ENCODE results near the gene TRAPPC11.
A peak's percentile ranks its signal among the peaks of the same experiment; 100 is the strongest.
"Not testable (repeated sequence)": the region's sequence is repeated elsewhere in the genome, so short reads cannot be mapped to it uniquely, and the experiment has no call there.

The TRAPPC11 gene

DNA sequence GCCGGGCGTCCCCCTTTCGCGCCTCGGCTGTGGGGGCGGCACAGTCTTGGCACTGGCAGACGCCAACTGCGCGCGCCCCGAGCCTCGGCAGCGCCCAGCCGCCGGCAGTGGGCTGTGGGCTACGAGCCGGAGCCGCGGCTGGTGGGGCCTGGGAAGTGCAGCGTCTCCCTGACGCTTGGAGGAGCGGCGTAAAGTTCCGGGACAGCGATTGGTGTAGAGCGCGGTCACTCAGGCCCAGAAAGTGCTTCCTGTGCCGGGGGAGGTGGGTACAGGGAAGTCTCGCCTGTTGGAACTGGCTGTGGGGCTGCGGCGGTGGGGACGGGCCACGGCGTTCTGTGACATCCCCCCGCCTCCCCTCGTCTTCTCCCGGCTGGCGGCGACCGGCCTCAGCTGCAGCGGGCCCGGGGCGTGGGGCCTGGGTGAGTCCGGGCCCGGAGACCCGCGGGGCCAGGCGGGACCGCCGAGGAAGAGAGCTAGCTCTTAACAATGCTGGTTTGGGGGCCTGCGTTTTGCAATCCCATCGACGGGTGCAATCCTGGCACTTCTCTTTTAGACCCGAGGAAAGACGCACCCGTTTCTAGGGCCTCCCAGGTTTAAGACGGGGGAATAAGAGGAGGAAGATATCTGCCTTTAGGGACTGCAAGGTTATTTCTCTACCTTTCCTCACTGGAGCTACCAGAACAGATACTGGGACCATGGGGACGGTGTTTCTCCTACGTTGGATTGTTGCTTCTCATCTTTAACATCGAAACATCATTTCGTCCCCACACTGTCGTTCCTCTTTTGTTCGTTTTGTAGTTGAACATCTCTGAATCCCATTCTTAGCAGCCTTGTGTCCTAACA is at the start of gene TRAPPC11, which contains the start of gene RWDD4:
Gene TRAPPC11, plus strand, starts transcription at position 265 of the 843 bp plus-strand sequence. CDS start 4,575 bp downstream, outside the sequence.
Gene RWDD4, minus strand, starts transcription at position 157 of the 843 bp plus-strand sequence. CDS start 233 bp downstream, outside the sequence.
- DNase-seq (ENCODE audit: low read depth), result peak; percentile 91

DNA sequence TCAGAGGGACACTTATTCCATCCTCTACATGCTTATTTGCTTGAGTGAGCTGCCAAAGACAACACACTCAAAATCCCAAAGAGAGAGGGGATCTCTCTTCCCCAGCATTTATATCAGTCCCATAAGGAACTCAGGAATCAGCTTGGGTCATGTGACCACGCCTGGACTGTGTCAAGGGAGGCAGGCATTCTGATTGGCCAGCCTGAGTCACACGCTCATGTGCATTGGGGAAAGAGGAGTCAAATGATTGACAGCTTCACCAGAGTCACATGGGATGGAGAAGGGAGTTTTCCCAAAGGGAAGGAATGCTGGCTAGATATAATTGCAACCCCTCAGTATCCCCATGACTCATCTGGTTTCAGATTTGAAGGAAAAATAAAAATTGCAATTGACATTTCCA is 49.1 kb upstream of the TRAPPC11 start:
- no peak for DNase-seq (ENCODE audit: low read depth)

DNA sequence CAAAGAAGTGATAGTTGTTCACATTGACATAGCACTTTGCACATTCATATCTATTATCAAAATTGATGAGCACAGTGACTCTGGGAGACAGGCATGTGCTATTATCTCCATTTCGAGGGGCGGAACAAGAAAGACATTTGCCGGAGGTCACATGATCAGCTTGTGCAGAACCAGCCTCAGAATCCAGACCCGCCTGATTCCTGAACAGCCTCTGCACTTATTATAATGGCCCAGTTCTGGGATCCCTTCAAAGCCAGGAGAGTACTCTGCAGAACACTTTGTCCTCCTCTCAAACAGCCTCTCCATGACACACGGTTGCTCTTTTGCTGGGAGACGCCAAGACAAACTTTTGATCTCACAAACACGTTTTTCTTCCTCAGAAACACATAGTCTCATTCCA is 48.5 kb upstream of the TRAPPC11 start:
- DNase-seq (ENCODE audit: low read depth), result no peak

DNA sequence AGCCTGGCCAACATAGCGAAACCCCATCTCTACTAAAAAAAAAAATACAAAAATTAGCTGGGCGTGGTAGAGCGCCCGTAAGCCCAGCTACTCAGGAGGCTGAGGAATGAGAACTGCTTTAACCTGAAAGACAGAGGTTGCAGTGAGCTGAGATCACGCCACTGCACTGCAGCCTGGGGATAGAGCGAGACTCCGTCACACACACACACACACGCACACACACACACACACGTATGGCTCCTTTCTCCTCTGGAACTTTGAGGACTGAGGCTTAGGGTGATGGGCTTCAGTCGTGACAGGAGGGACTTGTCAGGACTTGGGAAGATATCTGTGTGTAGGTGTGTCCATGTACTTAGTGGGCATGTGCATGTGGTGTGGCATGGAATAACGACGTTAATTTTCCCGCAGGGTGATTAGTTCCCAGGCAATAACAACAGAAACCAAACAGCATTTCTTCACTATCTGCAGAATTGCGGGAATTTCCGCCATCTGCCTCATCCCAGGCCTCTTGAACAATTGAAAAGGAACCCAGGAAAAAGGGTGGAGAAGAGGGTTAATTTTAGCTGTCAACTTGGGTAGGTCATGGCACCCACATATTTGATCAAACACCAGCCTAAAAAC is 47.8 kb upstream of the TRAPPC11 start:
- DNase-seq (ENCODE audit: low read depth), result no peak

DNA sequence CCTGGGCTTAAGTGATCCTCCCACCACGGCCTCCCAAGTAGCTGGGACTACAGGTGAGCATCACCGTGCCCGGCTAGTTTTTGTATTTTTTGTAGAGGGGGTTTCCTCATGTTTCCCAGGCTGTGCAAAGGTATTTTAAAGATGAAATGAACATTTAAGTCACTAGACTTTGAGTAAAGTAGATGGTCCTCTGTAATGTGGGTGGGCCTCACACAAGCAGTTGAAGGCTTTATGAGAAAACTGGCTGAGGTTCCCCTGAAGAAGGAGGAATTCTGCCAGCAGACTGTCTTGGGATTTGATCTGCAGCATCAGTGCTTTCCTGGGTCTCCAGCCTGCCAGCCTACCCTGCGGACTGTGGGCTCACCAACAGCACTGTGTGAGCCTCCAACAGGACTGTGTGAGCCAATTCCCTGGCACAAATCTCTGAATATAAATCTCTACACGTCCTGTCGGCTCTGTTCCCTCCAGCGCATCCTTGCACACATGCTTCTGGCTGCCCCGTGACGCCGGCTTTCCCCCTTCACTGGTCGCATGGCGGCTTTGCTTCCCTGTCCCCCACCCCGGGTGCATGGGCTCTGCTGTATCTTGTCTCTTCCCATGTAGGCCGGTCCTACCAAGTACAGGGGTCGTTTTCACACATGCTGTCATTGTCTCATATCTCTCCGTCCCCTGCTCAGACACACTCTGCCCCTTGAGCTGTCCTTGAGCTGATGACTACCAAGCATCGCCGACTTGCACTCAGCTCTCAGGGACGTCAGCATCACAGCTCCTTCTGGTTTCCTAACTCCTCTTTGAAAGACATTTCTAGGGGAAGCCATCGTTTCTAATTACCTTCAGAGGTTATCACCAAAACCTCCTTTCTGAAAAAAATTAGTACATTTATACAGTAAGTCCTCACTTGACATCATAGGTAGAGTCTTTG is 46.5 kb upstream of the TRAPPC11 start:
- DNase-seq (ENCODE audit: low read depth), result no peak

DNA sequence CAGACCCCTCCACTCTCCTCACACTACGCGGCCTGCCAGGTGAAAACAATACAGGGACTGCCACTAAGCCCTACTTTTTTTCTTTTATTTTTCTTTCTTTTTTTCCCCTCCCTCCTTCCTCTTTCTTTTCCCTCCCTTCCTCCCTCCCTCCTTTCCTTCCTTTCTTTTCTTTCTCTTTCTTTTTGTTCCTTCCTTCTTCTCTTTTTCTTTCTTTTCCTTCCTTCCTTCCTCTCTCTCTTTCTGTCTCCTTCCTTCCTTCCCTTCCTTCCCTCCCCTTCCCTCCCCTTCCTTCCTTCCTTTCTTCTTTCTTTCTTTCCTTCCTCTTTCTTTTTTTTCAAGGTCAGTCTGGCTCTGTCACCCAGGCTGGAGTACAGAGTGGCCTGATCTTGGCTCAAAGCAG is 42.0 kb upstream of the TRAPPC11 start:
- DNase-seq (ENCODE audit: low read depth), result no peak

DNA sequence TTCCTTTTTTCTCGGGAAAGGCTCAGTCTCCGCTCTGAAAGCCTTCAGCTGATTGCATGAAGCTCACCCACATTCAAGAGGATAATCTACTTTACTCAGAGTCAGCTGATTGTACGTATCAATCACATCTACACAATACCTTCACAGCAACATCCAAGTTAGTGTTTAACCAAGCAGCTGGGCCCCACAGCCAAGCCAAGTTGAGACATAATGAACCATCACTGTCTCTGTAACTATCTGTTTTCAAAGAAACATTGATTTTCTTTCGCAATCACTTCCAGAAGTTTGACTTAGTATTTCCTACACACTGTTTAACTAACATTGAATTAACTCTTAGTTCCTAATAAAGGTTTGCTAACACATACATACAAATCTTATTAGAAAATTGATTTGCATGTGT is 40.4 kb upstream of the TRAPPC11 start:
- DNase-seq (ENCODE audit: low read depth), result no peak

DNA sequence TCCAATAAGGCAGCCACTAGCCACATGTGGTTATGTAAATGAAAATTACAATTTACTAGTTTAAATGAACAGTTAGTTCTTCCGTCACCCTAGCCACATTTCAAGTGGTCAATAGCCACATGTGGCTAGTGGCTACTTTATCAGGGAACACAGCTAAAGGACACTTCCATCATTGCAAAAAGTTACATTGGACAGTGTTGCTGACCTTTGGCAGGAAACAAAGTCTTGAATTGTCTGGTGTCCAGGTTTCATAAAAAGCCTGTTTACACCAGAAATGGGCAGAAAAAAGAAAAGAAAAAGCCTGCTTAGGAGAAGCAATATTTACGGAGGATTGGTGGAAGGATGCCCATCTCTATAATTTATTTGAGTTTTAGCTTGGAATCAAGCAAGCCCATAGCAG is 38.7 kb upstream of the TRAPPC11 start:
- DNase-seq (ENCODE audit: low read depth), result no peak

DNA sequence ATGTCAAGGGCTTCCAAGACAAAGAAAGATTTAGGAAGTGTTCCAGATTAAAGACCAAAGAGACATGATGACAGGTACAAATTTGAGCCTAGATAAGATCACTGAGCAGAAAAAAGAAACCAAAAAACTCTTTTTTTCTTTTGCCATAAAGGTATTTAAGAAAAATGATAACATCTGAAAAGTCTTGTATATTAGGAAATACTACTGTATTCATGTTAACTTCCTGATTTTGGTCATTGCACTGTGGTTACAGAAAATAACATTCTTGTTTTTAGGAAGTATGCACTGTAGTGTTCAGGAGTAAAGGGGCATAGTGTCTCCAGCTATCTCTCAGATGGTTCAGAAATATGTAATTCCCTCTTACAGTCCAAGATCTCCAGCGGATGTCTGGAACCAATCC is 37.2 kb upstream of the TRAPPC11 start:
- no peak for DNase-seq (ENCODE audit: low read depth)

DNA sequence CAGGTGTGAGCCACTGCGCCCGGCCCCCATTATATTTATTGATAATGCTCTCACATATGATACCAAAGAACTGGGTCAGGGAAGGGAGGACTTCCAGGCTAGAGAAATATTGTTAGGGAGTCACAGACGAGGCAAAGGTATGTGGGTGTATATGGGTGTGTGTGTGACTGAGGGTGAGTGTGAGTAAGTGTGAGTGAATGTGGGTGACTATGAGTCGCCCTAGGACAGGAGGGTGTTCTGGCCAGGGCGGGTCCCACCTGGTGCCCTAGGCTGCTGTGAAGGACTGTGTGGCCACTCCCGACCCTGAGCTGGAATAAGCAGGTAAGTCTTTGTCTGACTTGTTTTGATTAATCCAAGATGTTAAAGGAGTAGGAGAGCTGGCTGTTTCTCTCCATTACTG is 34.5 kb upstream of the TRAPPC11 start:
- DNase-seq (ENCODE audit: low read depth), result no peak

DNA sequence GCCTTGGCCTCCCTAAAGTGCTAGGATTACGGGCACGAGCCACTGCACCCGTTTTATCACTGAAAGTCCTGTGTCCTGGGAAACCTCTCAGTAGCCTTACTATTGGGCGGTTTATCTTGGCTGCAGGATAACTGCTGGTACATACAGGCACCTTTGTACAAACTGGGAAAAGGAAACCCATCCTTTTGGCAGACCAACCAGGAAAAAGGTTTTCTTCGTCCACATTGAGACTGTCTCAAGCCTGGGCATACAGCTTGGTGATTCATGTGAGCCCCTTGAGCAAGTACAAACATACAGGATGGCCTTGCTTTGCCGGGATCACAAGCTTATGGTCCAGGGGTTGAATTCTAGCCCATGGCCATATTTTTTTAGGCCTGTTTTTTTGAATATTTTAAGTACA is 32.9 kb upstream of the TRAPPC11 start:
- DNase-seq (ENCODE audit: low read depth), result no peak

DNA sequence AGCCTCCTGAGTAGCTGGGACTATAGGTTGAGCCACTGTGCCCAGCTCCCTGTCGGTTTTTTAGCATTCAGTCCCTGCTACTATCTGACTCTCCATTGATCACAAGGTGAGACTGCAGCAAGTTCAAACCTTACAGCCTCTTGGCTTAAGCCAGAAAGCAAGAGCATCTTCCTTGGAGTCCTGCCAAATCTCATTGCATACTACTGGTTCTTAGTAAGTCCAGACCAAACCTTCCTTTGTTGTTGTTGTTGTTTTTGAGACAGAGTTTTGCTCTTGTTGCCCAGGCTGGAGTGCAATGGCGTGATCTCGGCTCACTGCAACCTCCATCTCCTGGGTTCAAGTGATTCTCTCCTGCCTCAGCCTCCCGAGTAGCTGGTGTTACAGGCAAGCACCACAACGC is 31.8 kb upstream of the TRAPPC11 start:
- DNase-seq (ENCODE audit: low read depth), result not testable (repeated sequence)

DNA sequence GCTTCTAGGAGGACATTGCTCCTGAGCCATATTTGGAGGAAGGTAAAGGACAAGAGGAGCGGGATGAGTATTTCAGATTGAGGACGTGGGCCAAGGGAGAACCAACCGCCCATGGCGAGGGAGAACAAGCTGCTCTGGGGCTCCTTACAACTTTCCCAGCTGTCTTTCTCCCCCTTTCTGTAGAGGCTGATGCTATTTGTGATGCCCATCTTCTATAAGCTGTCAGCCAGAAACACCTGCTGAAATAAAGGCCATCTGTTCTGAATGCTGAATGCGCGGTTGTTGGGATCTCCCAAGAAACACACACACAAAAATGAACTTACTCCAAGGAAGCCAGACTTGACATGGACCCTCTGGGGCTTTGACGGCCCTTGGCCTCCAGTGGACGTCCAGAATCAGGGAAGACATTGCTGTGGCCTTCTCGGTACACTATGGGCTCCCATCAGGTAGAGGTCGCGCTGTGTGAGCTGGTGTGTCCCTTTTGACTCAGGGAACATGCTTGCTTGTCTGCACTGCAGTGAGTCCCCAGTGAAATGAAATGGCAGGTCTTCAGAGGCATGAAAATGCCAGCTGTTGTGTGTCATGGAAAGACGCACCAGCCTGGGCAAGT is 31.0 kb upstream of the TRAPPC11 start:
- no peak for DNase-seq (ENCODE audit: low read depth)

DNA sequence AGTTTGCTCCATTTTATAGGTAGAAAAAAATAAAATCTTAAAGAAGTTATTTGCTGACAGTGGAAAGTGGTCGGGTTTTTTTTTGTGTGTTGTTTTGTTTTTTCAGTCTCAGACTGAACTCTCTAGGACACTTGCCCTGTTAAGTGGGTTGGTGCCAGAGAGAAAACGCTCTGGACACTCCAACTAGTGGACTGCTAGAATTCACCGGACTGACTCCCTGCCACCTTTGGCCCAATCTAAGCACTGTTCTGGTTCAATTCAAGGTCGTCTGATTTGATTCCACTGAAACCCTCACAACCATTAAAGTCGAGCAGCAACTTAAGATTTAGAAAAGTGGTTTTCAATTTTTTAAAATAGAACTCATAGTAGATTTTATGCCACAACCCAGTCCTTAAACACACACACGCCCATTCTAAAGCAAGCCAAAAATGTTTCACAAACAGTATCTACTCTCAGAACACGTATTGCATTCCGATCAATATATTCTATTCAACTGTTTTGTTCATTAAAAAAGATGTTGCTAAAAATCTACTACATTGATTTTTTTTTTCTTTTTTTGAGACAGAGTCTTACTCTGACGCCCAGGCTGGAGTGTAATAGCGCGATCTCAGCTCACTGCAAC is 27.4 kb upstream of the TRAPPC11 start:
- DNase-seq (ENCODE audit: low read depth), result no peak

DNA sequence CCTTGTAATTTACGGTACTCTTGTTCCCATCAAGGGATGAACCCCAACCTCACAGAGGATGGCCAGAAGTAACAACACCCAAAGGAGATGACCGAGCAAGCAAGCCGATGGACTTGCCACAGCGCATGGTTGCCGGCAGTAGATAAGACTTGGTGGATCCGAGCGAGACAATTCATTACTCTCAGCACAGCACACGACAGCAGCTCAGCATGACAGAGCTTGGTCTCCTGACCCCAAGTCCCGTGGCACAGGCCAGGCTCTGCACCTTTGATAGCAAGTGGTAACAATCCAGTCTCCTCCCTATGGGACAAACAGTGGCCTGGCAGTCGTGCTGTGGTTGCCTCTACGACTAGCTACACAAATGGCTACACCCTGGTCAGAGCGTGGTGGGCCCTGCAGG is 26.4 kb upstream of the TRAPPC11 start:
- no peak for DNase-seq (ENCODE audit: low read depth)

DNA sequence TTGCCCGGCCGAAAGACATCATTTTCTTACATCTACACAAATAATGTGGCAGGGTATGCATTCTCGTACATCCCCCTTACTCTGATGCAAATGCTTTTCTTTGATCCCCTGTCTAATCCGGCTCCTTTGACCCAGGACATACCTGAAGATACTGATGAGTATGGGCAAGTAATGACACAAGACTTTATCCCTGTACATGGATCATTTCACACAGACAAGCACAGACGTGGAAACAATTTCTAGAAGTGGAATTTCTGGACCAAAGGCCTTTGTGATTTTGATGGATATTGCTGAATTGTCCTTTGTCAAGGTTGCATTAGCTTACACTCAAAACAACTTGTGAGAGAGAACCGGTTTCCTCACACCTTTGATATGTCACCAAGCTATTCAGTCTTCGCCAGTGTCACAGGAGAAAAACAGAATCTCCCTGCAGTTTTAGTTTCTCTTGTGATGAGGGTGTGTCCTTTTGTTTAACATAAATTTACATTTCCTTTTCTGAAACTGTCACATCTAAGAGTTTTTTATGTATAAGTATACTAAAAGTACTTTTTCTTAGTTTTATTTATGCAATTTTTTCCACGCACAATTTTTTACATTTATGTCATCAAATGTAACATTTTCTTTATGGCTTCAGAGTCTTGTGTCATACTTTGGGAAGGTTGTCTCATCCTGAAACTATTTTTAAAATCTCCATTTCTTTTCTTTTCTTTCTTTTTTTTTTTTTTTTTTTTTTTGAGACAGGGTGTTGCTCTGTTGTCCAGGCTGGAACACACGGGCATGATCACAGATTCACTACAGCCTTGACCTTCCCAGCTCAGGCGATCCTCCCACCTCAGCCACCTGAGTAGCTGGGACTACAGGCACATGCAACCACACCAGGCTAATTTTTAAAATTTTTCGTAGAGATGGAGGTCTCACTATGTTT is 25.4 kb upstream of the TRAPPC11 start:
- DNase-seq (ENCODE audit: low read depth), result no peak

DNA sequence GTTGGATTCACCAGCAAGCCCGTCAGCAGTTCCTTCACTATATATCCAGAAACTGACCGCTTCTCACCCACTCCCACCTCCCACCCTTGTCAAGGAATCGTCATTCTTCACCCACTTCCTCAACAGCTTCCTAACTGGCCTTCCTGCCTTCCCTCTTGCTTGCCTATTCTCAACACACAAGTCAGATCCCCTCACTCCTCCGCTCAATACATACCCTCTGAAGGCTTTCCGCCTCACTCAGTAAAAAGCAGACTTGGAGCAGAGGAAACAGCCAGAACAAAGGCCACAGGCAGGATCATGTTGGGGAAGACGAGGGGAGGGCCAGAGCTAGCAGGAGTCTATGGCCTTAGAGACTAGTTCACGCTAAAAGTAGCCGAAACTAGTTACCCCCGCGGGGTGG is 23.8 kb upstream of the TRAPPC11 start:
- DNase-seq (ENCODE audit: low read depth), result no peak

DNA sequence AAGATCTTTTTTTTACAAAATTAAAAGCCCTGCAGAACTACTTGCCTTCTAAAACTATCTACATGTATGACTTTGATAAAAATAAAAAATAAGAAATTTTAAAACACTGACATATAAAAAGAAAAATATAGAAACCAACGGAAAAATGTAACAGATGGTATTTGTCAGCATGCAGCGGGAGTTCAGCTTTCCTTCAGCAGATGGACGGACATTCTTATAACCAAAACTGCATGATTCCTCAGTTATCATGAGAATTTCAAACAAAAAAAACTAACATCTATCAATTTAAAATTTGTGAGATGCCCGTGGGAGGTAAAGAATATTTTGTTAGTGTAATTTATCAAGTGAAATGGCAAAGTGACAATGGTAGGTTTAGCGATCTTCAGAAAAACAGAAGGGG is 23.4 kb upstream of the TRAPPC11 start:
- DNase-seq (ENCODE audit: low read depth), result no peak

DNA sequence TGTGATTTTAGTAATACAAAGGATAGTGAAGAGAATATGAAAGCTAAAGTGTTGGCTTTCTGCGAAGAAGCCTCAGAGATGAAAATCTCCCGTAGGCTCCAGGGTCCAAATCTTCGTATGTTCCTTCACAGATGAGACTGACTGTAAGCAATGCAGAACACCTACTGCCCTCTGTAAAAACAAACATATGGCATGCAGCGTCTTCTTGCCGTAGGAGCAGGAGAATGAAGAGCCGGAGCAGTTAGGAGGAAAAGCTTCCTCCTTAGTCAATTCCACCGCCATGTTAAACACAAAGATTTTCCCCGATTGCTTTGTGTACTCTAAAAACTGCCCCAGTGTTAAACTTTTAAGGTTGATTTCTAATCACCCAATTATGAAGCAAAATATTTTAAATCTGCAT is 22.6 kb upstream of the TRAPPC11 start:
- DNase-seq (ENCODE audit: low read depth), result no peak

DNA sequence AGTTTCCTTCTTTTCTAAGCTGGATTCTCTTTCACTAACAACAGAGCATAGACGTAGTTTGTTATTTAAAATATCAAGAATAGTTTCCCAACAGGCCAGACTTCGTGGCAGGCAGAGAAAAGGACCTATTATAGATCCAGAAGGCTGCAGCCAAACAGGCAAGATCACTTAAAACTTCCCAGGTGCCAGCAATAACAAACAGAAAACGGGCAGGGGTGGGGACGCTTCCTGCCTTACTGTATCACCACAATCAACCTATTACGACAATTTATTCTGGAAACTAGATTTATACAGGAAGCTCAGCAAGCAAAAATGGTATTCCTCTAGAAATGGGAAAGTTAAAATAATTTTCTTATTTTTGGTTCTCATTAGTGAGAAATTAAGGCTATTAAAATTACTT is 22.2 kb upstream of the TRAPPC11 start:
- DNase-seq (ENCODE audit: low read depth), result no peak

Measured in stimulated activated CD8-positive, alpha-beta memory T cell treated with anti-CD3 and anti-CD28 coated beads, Interleukin-12 subunit alpha, Interleukin-12 subunit beta, amount 100 ng/mL, for 1 hour (primary cell).